ENCODE data around the gene APBB2. TPM values are rescaled to one million over a fixed set of nuclear protein-coding genes. Genes with fewer than 3 reads are reported as not detected.

The APBB2 gene
- total and polyA plus RNA-seq, 2 experiments from 2014 or later, result 35.8 to 74.8 TPM

DNA sequence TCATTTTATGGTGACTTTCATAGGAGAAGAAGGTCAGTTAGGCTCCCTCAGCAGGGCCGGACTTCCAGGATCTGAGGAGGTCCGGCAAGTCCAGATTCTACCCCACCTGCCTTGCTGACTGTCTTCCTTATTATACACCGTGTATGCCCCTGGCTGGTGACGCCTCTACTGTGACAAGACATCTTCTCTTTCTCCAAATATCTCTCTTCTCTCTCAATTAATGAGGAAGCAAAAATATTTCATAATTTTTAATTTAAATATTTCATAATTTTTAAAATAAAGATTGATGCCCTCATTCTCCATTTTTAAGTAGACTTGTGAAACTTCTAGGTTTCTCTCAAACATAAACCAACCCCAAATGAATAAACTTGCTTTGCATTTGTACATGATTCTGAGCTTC, 262.1 kb downstream of the APBB2 start:
- Histone ChIP-seq H3K9me2 (ENCODE audit: insufficient read depth) (no peaks in the 10 kb centered on the region), H3K4me2 (no peak overlapping the region), H2AFZ (no peak overlapping the region), H3K27ac (ENCODE audit: low read depth) (no peak overlapping the region), H4K20me1 (replicated peaks; ENCODE audit: insufficient read depth) (no peaks in the 10 kb centered on the region), H3K4me1 (ENCODE audit: insufficient read depth) (peaks cover 17% of the 10 kb centered on the region), H3K4me3 (no peak overlapping the region), H3K36me3 (ENCODE audit: insufficient read depth) (no peaks in the 10 kb centered on the region; the same call in 1 of the 2 replicates), H3K79me2 (replicated peaks; ENCODE audit: insufficient read depth) (no peaks in the 10 kb centered on the region), H3K27me3 (ENCODE audit: insufficient read depth) (no peaks in the 10 kb centered on the region), H3F3A (replicated peaks; ENCODE audit: low read depth) (0 out of 2 replicates have a peak, but pooled peaks cover 6% of the 10 kb centered on the region)
- ATAC-seq (no peak), DNase-seq (ENCODE audit: low spot score) (no peak)
- Mint-ChIP-seq H3K27ac (no peak overlapping the region), H3K9me3 (no peaks in the 10 kb centered on the region), H3K4me3 (no peak overlapping the region), H3K4me1 (peaks cover 17% of the 10 kb centered on the region), H3K36me3 (ENCODE audit: low read depth) (no peaks in the 10 kb centered on the region; the same call in 2 of the 3 replicates), H3K27me3 (ENCODE audit: insufficient read depth, low read depth, poor library complexity) (peaks cover 7% of the 10 kb centered on the region)
- TF ChIP-seq NANOG (IDR thresholded peaks at IDR 0.05; ENCODE audit: borderline replicate concordance) (no peak), ZNF114 (CRISPR knock-in tag; IDR thresholded peaks at IDR 0.05) (no peak), JUNB (IDR thresholded peaks at IDR 0.05; ENCODE audit: unreplicated experiment) (no peak), ZNF331 (CRISPR knock-in tag; IDR thresholded peaks at IDR 0.05; ENCODE audit: low read depth) (no peak), EZH2phosphoT487 (IDR thresholded peaks at IDR 0.05; ENCODE audit: unreplicated experiment) (no peak), EZH2 (IDR thresholded peaks at IDR 0.05; ENCODE audit: low read depth, unreplicated experiment) (no peak), STAT1 (IDR thresholded peaks at IDR 0.05; ENCODE audit: unreplicated experiment) (no peak), POLR2AphosphoS5 (IDR thresholded peaks at IDR 0.05; ENCODE audit: low read depth) (no peak), CREB1 (CRISPR knock-in tag; IDR thresholded peaks at IDR 0.05; ENCODE audit: low read depth) (no peak)
- TF ChIP-seq, protein P1, sequence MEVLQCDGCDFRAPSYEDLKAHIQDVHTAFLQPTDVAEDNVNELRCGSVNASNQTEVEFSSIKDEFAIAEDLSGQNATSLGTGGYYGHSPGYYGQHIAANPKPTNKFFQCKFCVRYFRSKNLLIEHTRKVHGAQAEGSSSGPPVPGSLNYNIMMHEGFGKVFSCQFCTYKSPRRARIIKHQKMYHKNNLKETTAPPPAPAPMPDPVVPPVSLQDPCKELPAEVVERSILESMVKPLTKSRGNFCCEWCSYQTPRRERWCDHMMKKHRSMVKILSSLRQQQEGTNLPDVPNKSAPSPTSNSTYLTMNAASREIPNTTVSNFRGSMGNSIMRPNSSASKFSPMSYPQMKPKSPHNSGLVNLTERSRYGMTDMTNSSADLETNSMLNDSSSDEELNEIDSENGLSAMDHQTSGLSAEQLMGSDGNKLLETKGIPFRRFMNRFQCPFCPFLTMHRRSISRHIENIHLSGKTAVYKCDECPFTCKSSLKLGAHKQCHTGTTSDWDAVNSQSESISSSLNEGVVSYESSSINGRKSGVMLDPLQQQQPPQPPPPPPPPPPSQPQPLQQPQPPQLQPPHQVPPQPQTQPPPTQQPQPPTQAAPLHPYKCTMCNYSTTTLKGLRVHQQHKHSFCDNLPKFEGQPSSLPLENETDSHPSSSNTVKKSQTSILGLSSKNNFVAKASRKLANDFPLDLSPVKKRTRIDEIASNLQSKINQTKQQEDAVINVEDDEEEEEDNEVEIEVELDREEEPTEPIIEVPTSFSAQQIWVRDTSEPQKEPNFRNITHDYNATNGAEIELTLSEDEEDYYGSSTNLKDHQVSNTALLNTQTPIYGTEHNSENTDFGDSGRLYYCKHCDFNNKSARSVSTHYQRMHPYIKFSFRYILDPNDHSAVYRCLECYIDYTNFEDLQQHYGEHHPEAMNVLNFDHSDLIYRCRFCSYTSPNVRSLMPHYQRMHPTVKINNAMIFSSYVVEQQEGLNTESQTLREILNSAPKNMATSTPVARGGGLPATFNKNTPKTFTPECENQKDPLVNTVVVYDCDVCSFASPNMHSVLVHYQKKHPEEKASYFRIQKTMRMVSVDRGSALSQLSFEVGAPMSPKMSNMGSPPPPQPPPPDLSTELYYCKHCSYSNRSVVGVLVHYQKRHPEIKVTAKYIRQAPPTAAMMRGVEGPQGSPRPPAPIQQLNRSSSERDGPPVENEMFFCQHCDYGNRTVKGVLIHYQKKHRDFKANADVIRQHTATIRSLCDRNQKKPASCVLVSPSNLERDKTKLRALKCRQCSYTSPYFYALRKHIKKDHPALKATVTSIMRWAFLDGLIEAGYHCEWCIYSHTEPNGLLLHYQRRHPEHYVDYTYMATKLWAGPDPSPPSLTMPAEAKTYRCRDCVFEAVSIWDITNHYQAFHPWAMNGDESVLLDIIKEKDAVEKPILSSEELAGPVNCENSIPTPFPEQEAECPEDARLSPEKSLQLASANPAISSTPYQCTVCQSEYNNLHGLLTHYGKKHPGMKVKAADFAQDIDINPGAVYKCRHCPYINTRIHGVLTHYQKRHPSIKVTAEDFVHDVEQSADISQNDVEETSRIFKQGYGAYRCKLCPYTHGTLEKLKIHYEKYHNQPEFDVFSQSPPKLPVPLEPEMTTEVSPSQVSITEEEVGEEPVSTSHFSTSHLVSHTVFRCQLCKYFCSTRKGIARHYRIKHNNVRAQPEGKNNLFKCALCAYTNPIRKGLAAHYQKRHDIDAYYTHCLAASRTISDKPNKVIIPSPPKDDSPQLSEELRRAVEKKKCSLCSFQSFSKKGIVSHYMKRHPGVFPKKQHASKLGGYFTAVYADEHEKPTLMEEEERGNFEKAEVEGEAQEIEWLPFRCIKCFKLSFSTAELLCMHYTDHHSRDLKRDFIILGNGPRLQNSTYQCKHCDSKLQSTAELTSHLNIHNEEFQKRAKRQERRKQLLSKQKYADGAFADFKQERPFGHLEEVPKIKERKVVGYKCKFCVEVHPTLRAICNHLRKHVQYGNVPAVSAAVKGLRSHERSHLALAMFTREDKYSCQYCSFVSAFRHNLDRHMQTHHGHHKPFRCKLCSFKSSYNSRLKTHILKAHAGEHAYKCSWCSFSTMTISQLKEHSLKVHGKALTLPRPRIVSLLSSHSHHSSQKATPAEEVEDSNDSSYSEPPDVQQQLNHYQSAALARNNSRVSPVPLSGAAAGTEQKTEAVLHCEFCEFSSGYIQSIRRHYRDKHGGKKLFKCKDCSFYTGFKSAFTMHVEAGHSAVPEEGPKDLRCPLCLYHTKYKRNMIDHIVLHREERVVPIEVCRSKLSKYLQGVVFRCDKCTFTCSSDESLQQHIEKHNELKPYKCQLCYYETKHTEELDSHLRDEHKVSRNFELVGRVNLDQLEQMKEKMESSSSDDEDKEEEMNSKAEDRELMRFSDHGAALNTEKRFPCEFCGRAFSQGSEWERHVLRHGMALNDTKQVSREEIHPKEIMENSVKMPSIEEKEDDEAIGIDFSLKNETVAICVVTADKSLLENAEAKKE (CRISPR knock-in tag; IDR thresholded peaks at IDR 0.05), result no peak
- TF ChIP-seq, protein P2, sequence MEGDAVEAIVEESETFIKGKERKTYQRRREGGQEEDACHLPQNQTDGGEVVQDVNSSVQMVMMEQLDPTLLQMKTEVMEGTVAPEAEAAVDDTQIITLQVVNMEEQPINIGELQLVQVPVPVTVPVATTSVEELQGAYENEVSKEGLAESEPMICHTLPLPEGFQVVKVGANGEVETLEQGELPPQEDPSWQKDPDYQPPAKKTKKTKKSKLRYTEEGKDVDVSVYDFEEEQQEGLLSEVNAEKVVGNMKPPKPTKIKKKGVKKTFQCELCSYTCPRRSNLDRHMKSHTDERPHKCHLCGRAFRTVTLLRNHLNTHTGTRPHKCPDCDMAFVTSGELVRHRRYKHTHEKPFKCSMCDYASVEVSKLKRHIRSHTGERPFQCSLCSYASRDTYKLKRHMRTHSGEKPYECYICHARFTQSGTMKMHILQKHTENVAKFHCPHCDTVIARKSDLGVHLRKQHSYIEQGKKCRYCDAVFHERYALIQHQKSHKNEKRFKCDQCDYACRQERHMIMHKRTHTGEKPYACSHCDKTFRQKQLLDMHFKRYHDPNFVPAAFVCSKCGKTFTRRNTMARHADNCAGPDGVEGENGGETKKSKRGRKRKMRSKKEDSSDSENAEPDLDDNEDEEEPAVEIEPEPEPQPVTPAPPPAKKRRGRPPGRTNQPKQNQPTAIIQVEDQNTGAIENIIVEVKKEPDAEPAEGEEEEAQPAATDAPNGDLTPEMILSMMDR (conservative IDR thresholded peaks at IDR 0.05; ENCODE audit: low read depth in 2 of 2), result no peak
- TF ChIP-seq, protein P3, sequence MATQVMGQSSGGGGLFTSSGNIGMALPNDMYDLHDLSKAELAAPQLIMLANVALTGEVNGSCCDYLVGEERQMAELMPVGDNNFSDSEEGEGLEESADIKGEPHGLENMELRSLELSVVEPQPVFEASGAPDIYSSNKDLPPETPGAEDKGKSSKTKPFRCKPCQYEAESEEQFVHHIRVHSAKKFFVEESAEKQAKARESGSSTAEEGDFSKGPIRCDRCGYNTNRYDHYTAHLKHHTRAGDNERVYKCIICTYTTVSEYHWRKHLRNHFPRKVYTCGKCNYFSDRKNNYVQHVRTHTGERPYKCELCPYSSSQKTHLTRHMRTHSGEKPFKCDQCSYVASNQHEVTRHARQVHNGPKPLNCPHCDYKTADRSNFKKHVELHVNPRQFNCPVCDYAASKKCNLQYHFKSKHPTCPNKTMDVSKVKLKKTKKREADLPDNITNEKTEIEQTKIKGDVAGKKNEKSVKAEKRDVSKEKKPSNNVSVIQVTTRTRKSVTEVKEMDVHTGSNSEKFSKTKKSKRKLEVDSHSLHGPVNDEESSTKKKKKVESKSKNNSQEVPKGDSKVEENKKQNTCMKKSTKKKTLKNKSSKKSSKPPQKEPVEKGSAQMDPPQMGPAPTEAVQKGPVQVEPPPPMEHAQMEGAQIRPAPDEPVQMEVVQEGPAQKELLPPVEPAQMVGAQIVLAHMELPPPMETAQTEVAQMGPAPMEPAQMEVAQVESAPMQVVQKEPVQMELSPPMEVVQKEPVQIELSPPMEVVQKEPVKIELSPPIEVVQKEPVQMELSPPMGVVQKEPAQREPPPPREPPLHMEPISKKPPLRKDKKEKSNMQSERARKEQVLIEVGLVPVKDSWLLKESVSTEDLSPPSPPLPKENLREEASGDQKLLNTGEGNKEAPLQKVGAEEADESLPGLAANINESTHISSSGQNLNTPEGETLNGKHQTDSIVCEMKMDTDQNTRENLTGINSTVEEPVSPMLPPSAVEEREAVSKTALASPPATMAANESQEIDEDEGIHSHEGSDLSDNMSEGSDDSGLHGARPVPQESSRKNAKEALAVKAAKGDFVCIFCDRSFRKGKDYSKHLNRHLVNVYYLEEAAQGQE (IDR thresholded peaks at IDR 0.05; ENCODE audit: unreplicated experiment), result no peak
- TF ChIP-seq, protein P4, sequence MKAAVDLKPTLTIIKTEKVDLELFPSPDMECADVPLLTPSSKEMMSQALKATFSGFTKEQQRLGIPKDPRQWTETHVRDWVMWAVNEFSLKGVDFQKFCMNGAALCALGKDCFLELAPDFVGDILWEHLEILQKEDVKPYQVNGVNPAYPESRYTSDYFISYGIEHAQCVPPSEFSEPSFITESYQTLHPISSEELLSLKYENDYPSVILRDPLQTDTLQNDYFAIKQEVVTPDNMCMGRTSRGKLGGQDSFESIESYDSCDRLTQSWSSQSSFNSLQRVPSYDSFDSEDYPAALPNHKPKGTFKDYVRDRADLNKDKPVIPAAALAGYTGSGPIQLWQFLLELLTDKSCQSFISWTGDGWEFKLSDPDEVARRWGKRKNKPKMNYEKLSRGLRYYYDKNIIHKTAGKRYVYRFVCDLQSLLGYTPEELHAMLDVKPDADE (IDR thresholded peaks at IDR 0.05), result no peak
